GM18867 (cell line): ENCODE measurements around the gene TENT4B.
"Not testable (repeated sequence)": the region's sequence is repeated elsewhere in the genome, so short reads cannot be mapped to it uniquely, and the experiment has no call there.

ENCODE experiments used
- ATAC-seq: cut with Tn5 transposase; IDR thresholded peaks from one replicate; pipeline ENCODE4 v1.9.1; 2021; ENCODE audit warnings: mild to moderate bottlenecking, moderate library complexity; ENCODE audit not compliant: unreplicated experiment

Gene TENT4B

DNA sequence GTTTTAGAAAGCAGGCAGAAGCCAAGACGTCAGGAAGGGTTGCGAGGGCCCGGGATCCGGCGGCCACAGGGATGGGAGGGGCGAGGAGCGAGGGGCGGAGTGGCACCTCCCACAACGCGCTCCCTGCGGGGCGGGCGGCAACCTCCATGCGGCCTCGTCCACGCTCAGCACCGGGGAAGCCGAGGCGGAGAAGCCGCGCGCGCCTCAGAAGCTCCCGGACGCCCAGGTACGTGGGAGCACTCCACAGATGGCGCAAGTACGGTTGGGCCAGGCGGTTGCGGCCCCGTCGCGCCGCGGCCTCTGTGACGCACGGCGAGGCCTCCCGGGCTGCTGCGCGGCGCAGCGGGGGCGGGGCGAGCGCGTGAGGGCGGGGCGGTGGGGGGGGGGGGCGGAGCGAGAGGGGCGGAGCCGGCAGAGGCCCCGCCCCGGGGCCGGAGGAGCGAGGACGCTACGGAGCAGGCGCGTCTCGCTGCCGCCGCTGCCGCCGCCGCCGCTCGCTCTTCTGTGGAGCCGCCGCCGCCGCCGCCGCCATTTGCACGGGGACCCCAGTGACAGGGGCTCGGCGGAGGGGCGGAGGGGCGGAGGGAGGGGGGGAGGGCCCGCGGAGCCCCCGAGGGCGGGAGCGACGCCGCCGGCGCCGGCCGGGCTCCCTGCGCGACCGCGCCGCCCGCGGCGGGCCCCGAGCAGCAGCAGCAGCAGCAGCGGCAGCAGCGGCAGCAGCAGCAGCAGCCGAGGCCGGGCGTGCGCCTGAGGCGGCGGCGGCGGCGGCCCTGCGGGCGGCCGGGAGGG is at the start of gene TENT4B:
Gene TENT4B, plus strand, starts transcription at position 500 of the 789 bp plus-strand sequence. CDS start 316 bp downstream, outside the sequence.
- ATAC-seq = peak; percentile 81

DNA sequence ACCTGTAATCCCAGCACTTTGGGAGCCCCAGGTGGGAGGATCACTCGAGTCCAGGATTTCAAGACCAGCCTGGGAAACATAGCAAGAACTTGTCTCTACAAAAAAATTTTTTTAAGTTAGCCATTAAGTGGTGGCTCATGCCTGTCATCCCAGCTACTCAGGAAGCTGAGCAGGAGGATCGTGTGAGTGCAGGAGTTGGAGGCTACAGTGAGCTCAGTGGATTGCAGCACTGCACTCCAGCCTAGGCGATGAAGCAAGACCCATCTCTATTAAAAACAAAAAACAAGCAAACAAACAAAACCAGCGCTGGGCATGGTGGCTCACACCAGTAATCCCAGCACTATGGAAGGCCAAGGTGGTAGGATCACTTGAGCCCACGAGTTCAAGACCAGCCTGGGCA is 49.3 kb upstream of the TENT4B start:
- ATAC-seq = no peak

DNA sequence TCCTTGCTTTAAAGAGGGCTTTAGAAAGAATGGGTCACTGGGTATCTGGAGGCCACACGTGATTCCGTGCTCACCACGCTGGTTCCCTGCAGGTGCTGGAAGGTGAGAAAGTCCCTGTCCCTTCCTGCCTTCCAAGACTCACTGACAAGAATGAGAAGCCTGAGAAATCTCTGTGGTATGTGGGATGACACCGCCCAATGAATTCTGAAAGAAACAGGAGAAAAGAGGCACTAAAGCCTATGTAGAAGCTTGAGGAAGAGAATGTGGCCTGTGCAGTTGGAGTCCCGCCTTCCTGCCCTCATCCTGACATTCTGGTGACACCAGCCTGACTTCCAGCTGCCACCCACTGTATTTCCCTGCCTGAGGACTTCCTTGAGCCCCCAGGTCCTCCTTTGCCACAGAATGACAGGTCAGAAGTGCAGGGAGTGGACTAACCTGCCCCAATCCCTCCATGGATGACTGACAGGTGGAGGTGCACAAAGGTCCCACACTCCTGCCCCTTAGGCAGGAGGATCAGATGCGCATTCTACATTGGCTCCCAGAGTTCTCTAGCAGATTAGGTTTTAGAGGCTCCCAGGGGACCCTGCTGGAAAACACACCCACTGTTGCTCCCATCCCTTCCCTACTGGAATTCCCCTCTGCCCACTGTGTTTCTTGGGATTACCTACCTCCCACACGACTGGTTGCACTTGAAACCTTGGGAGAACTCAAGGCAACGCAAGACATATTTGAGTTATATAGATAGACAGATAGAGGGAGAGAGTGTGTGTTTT is 38.6 kb upstream of the TENT4B start:
- ATAC-seq = no peak

DNA sequence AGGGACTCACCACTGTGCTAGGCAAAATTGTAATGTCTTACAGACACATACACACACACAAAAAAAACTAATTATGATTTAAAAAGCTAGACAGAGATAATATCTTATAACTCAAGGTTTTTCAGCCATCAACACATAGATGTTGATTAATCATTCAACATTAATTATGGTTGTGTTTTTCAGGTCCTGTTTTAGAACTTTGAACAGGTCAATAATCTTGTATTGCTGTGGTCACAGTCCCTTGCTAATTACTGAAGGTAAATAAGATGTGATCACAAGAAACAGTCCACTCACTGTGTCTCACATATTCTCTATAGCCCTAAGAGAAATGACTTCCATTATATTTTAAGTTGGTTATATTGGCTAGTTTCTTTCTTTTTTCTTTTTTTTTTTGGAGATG is 32.4 kb upstream of the TENT4B start:
- ATAC-seq = no peak

DNA sequence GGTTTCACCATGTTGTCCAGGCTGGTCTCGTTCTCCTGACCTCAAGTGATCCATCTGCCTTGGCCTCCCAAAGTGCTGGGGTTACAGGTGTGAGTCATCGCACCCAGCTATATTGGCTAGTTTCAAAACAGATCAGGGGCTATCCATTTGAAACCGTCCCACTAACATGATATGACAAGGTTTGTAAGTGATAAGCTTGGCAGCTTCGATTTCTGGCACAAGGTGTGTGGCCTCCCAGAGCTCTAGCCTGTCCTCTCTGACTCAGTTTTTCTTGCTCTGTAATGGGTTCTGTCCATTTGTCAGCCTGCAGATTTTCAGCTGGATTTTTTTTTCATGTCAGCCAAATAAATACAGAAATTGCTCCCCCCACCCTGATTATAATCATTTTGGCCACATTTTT is 31.8 kb upstream of the TENT4B start:
- peak; percentile 67 for ATAC-seq

DNA sequence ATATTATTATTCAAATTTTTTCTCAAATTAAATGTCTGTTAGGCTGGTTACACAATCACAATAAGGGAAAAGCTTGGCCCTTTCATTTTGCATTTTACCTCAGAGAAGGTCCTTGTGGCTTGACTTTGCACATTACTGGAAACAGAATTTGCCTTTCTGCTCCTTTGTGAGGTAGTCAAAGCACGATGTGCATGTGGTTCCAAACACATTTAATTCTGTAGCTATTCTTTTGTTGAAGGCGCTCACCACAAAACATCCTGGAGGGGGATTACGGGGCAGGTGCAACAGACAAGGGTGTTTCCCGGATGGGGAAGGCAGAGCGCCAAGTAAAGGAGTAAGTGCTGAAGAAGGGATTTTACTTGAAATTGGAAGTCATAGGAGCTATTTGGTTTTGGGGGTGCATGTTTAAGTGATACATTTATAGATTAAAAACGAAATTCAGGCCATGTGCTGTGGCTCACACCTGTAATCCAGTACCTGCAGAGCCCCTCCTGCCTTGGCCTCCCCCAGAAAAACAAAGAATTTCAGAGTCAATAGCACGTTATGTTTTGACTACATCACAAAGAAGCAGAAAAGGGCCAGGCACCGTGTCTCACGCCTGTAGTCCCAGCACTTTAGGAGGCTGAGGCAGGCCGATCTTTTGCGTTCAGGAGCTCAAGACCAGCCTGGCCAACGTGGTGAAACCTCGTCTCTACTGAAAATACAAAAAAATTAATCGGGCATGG is 31.2 kb upstream of the TENT4B start:
- peak; percentile 64 for ATAC-seq

DNA sequence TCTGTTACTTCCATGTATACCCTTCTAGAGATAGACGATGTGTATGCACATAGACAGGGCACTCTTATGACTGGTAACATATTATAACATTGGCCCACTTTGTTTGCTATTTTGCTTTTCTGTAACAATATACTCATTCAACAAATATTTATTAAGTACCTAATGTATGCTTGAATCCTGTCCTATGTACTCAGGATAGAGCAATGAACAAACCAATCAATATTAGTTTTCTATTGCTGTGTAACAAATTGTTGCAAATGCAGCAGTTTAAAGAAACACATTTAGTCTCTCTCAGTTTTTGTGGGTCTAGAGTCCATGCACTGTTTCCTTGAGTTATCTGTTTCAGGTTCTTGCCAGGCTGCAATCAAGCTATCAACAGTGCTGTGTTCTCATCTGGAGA is 29.7 kb upstream of the TENT4B start:
- ATAC-seq = no peak

DNA sequence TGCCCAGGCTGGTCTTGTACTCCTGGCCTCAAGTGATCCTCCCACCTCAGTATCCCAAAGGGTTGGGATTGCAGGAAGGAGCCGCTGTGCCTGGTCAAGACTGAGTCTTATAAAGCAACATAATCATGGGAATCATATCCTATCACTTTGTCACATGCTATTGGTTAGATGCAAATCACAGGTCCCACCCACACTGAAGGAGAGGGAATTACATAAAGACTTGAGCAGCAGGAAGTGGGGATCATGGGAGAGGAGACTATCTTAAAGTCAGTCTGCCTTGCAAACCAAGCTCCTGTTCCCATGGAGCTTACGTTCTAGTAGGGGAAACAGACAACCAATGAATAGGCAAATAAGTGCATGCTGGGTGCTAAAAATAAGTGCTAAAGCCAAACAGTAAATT is 28.3 kb upstream of the TENT4B start:
- no peak for ATAC-seq

DNA sequence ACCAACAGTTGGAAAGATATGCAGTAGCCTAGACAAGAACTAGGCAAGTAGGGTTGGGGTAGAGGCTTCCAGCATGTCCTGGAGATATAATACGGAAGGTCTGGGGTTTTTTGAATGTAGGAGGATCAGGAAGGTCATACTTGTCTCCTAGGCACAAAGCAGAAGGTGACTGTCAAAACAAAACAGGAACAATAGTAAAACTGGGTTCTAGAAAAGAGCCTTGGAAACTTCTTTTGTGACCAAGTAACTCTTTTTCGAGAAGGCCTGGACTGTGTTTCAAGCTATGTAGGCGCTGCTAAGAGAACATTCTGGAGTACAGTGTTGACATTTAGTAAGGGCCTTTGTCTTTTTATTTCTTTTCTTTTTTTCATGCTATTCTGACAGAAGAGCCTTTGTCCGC is 26.9 kb upstream of the TENT4B start:
- ATAC-seq = no peak

DNA sequence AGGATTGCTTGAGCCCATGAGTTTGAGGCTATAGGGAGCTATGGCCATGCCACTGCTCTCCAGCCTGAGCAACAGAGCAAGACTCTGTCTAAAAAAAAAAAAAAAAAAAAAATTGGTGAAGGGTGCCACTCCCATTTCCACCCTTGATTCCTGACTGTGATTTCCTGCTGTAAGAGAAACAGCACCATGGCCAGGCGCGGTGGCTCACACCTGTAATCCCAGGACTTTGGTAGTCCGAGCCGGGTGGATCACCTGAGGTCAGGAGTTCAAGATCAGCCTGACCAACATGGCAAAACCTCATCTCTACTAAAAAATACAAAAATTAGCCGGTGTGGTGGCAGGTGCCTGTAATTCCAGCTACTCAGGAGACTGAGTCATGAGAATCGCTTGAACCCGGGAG is 20.5 kb upstream of the TENT4B start:
- not testable (repeated sequence) for ATAC-seq

DNA sequence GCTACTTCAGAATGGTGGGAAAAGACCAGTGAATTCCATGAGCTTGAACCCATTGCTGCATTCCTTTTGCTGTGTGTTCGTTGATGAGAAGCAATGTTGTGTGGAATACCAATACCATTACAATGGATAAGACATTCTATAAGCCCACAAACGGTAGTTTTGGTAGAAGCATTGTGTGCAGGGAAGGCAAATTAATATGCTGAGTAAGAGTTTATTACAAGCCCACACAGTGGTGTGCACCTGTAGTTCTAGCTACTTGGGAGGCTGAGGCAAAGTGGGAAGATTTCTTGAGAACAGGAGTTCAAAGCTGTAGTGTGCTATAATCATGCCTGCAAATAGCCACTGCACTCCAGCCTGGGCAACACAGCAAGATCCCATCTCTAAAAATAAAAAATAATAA is 19.9 kb upstream of the TENT4B start:
- ATAC-seq = no peak

DNA sequence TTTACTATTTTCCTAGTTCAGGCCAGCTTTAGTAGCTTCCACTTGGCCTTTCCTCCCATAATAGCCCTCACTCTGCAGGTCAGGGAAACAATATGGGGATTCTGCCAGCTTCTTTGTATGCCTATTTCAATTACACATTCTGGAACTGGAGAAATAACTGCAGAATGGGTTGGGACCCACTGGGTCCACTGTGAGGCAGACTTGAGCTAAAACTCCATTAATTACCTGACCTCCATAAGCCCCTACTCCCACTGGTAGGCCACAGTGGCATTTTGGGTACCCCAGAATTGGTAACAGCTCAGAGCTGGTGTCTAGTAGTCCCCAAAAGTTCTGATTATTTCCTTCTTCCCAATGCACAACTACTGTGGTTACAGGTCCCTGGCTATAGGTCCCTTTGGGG is 16.7 kb upstream of the TENT4B start:
- ATAC-seq = no peak

DNA sequence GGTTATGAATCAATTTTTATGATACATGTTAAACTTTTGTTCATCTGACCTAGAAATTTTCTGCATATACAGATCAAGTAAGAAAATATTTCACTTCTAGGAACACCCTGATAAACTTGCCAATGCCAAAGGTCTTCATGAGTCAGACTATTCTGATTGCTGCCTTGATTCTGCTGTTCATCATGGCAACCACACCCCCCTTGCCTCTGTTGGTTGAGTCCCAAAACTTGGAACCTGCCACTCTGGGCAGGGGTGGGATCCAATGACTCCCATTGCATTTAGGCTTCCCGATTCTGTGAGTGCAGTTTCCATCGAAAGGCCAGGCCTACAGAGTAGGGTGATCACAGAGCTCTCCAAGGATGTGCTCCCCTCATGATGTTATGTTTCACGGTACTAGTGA is 15.8 kb upstream of the TENT4B start:
- no peak for ATAC-seq

DNA sequence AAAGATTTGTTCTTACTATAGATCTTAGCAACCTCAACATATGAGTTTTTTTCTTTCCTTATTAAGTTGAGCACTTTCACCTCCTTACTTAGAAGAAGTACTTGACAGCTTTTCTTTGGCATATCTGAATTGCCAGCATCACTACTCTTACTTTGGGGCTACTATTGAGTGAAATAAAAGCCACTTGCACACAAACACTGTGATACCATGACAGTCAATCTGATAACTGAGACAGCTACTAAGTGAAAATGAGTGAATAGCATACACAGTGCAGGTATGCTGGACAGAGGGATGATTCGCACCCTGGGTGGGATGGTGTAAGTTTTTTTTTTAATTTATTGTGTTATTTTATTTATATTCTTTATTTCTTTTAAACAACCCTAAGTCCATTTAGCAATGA is 13.5 kb upstream of the TENT4B start:
- ATAC-seq = no peak

DNA sequence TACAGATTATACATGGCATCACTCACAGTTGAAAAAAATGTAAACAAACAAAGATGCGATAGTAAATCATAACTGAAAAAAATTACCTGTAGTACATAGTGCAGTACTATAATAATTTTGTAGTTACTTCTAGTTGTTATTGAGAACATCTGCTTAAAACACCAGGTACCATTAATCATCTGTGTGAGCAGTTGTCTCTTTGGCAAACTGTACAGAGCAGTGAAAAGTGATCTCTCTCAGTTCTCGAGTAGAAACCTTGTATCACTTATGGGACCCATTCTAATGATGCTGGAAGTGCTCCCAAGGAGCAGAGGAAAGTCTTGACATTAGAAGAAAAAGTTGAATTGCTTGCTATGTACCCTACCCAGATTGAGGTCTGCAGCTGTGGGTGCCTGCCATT is 8.9 kb upstream of the TENT4B start:
- no peak for ATAC-seq

DNA sequence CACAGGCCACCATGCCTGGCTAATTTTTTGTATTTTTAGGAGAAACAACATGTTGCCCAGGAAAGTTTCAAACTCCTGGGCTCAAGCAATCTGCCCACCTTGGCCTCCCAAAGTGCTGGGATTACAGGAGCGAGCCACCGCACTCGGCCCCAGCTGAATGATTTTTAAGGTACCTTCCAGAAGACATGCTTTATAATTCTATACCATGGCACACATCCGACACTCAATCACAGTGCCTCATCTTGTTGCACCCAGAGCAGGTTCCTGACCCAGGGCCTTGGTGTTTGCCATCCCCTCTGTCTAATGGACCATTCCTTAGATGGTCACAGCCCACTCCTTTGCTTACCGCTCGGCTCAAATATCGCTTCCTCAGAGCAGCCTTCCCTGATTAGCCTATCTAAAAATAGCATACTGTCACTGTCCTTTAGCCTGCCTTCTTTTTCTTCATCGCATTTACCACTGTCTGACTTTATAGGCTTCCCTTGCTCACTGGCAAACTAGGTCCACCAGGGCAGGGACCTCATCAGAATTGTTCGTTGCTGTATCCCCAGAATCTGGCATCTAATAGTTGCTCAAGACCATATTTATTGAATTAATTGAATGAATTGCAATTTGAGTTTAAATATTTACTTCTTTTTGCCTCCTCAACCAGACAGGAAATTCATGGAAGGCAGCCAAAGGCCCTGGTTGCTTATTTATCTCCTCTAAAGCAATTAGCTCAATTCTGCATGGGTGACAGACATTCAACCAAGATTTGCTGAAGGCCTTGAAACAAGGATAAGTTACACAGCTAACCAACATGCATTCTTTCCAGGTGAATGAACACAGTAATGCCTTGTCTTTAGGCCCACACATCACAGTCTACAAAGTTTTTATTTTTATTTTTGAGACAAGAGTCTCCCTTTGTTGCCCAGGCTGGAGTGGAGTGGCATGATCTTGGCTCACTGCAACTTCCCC is 6.3 kb upstream of the TENT4B start:
- no peak for ATAC-seq

DNA sequence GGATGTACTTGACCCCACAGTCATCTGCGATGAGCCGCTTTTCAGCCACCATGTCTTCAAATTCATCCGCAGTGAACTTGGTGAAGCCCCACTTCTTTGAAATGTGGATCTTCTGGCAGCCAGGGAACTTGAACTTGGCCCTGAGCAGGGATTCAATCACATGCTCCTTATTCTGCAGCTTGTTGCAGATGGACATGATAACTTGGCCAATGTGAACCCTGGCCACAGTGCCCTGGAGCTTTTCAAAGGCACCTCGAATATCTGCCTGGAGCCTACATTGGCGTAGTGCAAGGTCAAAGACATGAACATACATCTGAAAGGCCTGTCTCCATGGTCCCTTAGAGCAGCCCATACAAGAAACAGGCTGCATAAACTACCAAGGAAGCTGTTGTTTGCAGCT is 1.8 kb upstream of the TENT4B start:
- ATAC-seq = no peak

DNA sequence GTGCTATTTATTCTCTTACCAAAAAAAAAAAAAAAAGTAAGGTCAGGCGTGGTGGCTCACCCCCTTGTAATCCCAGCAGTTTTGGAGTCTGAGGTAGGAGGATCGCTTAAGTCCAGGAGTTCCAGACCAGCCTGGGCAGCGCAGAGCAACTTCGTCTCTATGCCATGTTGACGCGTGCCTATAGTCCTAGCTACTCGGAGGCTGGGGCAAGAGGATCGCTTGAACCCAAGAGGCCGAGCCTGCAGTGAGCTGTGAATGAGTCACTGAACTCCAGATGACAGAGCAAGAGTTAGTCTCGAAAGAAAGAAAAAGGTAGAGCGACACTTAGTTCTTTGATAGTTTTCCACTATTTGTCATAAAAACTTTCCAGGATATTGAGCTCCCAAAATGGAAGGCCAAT is 1.4 kb upstream of the TENT4B start:
- ATAC-seq = no peak

DNA sequence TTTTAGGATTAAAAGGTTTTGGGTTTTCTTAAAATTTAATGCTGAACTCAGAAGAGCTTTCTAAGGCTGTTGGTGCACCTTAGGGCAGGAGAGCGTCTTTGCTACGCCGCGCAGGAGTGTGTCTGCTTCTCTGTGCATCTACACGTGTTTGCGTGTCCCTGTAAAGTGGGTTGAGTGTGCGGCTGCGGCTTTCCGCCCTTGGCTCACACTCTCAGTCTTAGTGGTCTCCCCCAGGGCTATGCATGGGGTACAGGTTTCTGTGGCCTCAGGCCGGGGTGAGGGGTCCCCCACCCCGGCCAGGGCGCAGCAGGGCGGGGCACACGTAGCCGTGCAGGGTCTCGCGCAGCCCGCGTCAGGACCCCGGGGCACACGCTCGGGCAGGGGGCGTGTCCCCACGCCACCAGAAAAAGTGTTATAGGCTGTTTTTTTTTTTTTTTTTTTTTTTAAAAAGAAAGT is 727 bp upstream of the TENT4B start:
- ATAC-seq = peak; percentile 48

DNA sequence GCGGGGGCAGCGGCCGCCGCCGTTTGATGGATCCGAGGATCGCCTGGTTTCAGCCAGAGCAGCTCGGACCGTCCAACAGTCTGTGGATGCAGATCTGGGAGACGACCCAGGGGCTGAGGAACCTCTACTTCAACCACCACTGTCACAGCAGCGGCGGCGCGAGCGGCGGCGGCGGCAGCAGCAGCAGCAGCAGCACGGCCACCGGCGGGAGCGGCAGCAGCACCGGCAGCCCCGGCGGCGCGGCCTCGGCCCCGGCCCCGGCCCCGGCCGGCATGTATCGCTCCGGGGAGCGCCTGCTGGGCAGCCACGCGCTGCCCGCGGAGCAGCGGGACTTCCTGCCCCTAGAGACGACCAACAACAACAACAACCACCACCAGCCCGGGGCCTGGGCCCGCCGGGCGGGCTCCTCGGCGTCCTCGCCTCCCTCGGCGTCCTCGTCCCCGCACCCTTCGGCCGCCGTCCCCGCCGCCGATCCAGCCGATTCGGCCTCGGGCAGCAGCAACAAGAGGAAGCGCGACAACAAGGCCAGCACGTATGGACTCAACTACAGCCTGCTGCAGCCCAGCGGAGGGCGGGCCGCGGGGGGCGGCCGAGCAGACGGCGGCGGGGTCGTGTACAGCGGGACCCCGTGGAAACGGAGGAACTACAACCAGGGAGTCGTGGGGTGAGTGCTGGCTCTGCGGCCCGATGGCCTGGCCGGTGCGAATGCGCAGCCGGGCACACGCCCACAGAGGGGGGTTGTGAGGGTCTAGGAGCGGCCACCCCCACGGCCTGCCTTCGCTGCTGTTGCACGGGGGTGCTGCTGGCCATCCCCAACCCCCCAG is 702 bp downstream of the TENT4B start:
- peak; percentile 19 for ATAC-seq
